IPS-18a (cell line): Measurements from ENCODE around the gene TMEM82.

Source experiments
- H3K27ac ChIP-seq: one replicate; pipeline ENCODE4 v1.5.1; 2013; ENCODE audit warnings: low read length
- H3K27me3 ChIP-seq: one replicate; pipeline ENCODE4 v1.6.1; 2013; ENCODE audit warnings: mild to moderate bottlenecking, low read length; ENCODE audit not compliant: control insufficient read depth, insufficient read depth
- H3K36me3 ChIP-seq: one replicate; pipeline ENCODE4 v1.6.1; 2013; ENCODE audit warnings: low read depth, low read length; ENCODE audit not compliant: control insufficient read depth
- H3K4me1 ChIP-seq: one replicate; pipeline ENCODE4 v1.6.1; 2013; ENCODE audit warnings: low read depth, low read length; ENCODE audit not compliant: control insufficient read depth
- H3K4me3 ChIP-seq: one replicate; pipeline ENCODE4 v1.5.1; 2013; ENCODE audit warnings: low read length
- H3K9ac ChIP-seq: one replicate; pipeline ENCODE4 v1.6.1; 2013; ENCODE audit warnings: mild to moderate bottlenecking, low read length, moderate library complexity
- H3K9me3 ChIP-seq: one replicate; pipeline ENCODE4 v1.6.1; 2013; ENCODE audit warnings: low read depth, low read length; ENCODE audit not compliant: control insufficient read depth

Gene TMEM82

GRCh38 chr1:15706751-15707150 lies 35.5 kb upstream of the TMEM82 start:
- Histone ChIP-seq H3K4me1 (no peaks in the 10 kb centered on the region), H3K27me3 (no peaks in the 10 kb centered on the region), H3K36me3 (no peaks in the 10 kb centered on the region), H3K9ac (no peak overlapping the region), H3K27ac (no peak overlapping the region), H3K4me3 (no peak overlapping the region), H3K9me3 (no peaks in the 10 kb centered on the region)

- H3K36me3 ChIP-seq: no peaks in the 10 kb centered on the region
- no peaks in the 10 kb centered on the region for H3K9me3 ChIP-seq
- H3K9ac ChIP-seq: no peak overlapping the region
Measured at GRCh38 chr1:15707239-15707925, 34.9 kb upstream of the TMEM82 start.

GRCh38 chr1:15708486-15709137 lies 33.7 kb upstream of the TMEM82 start:
- H3K36me3 ChIP-seq: no peaks in the 10 kb centered on the region

More at GRCh38 chr1:15707239-15707925, 34.9 kb upstream of the TMEM82 start:
- no peak overlapping the region for H3K27ac ChIP-seq
- H3K4me3 ChIP-seq: no peak overlapping the region
- H3K27me3 ChIP-seq: no peaks in the 10 kb centered on the region
- no peaks in the 10 kb centered on the region for H3K4me1 ChIP-seq

DNA sequence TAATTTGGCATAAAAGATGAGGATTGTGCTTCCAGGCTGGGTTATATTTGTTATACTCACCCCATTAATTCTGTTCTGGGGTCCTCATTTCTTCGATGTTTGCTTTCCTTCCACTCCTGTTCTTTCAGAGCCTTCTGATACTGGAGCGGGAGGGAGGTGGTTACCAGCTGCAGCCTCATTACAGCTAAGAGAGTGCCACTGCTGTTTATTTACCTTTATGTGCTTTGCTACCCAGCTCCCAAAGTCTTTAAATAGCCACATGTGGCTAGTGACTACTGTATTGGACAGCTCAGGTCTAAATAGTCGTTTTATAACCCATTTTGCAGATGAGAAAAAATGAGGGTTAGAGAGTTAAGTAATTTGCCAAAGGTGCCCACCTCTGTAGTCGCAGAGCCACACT lies 33.1 kb upstream of the TMEM82 start:
- H3K9ac ChIP-seq: no peak overlapping the region
- no peaks in the 10 kb centered on the region for H3K36me3 ChIP-seq

More at GRCh38 chr1:15708486-15709137, 33.7 kb upstream of the TMEM82 start:
- no peak overlapping the region for H3K27ac ChIP-seq
- no peaks in the 10 kb centered on the region for H3K9me3 ChIP-seq
- no peak overlapping the region for H3K9ac ChIP-seq
- no peaks in the 10 kb centered on the region for H3K27me3 ChIP-seq
- no peaks in the 10 kb centered on the region for H3K4me1 ChIP-seq
- no peak overlapping the region for H3K4me3 ChIP-seq

GRCh38 chr1:15712168-15712567 lies 30.1 kb upstream of the TMEM82 start:
- H3K9ac ChIP-seq: no peak overlapping the region
- H3K4me1 ChIP-seq: no peaks in the 10 kb centered on the region
- H3K4me3 ChIP-seq: no peak overlapping the region
- H3K9me3 ChIP-seq: no peaks in the 10 kb centered on the region
- no peaks in the 10 kb centered on the region for H3K27me3 ChIP-seq
- peaks cover 10% of the 10 kb centered on the region for H3K36me3 ChIP-seq
- H3K27ac ChIP-seq: no peak overlapping the region

More for the DNA sequence above, 33.1 kb upstream of the TMEM82 start:
- Histone ChIP-seq H3K27me3 (no peaks in the 10 kb centered on the region), H3K27ac (no peak overlapping the region), H3K9me3 (no peaks in the 10 kb centered on the region), H3K4me1 (no peaks in the 10 kb centered on the region), H3K4me3 (no peak overlapping the region)

GRCh38 chr1:15714406-15715136 lies 27.7 kb upstream of the TMEM82 start:
- H3K9ac ChIP-seq: no peak overlapping the region
- H3K27me3 ChIP-seq: no peaks in the 10 kb centered on the region
- no peak overlapping the region for H3K27ac ChIP-seq
- H3K4me1 ChIP-seq: no peaks in the 10 kb centered on the region
- no peaks in the 10 kb centered on the region for H3K9me3 ChIP-seq
- no peak overlapping the region for H3K4me3 ChIP-seq
- peaks cover 24% of the 10 kb centered on the region for H3K36me3 ChIP-seq

DNA sequence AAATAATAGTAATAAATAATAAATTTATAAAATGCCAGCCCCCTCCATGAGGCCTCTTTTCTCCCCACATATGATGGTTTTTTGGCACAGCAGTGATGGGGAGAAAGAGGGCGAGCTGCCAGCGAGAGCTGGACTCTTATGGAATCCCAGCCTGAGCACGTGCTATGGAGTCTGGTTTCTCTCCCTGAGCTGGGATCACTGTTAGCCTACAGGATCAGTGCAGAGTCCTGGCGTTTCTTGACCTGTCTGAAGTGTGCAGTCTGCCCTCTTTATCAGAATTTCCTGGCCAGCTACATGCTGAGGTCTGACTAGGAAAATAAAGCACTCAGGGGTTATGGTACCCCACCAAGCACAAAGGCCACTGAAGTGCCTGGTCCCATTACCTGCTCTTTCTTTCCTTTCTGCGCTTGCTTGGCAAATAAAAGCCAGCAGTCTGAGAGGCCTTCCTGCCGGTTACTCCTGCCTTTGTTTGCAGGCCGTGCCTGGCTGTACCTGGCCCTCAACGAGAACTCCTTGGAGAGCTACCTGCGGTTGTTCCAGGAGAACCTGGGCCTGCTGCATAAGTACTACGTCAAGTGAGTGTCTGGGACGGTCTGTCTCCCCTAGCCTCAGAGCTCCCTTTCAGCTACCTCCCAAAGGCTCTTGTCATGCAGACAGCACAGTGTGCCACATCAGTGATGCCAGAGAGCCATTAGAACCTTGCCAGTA lies 24.7 kb upstream of the TMEM82 start:
- Histone ChIP-seq H3K9ac (no peak overlapping the region), H3K9me3 (no peaks in the 10 kb centered on the region), H3K4me1 (no peaks in the 10 kb centered on the region), H3K4me3 (no peak overlapping the region), H3K27me3 (no peaks in the 10 kb centered on the region), H3K27ac (no peak overlapping the region), H3K36me3 (peaks cover 24% of the 10 kb centered on the region)

DNA sequence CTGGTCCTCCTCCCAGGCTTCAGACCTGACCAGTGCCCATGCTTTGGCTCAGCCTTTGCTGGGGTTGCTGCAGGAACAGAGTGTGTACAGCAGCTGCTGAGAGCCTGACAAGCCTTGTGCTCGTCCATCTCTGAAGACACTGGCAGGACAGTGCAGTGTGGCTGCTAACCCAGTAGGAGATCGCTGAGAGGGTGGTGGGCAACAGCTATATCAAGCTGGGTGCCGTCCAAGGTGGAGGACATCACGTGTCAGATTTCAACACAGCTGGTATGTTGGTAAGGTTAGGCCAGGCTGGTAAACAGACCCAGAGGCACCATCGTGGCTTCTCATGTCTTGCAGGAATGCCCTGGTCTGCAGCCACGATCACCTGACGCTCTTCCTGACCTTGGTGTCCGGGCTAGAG lies 24.1 kb upstream of the TMEM82 start:
- Histone ChIP-seq H3K27me3 (no peaks in the 10 kb centered on the region), H3K9ac (no peak overlapping the region), H3K9me3 (no peaks in the 10 kb centered on the region), H3K4me3 (no peak overlapping the region), H3K4me1 (no peaks in the 10 kb centered on the region), H3K27ac (no peak overlapping the region), H3K36me3 (peaks cover 24% of the 10 kb centered on the region)

GRCh38 chr1:15719381-15720120 lies 22.7 kb upstream of the TMEM82 start:
- no peak overlapping the region for H3K9ac ChIP-seq
- peaks cover 24% of the 10 kb centered on the region for H3K36me3 ChIP-seq
- H3K4me1 ChIP-seq: no peaks in the 10 kb centered on the region
- no peak overlapping the region for H3K4me3 ChIP-seq
- H3K27ac ChIP-seq: no peak overlapping the region
- H3K9me3 ChIP-seq: no peaks in the 10 kb centered on the region
- H3K27me3 ChIP-seq: no peaks in the 10 kb centered on the region

- Histone ChIP-seq H3K36me3 (peaks cover 32% of the 10 kb centered on the region), H3K9me3 (no peaks in the 10 kb centered on the region), H3K4me1 (no peaks in the 10 kb centered on the region), H3K4me3 (no peak overlapping the region), H3K9ac (no peak overlapping the region), H3K27ac (no peak overlapping the region), H3K27me3 (no peaks in the 10 kb centered on the region)
Measured at GRCh38 chr1:15720861-15721260, 21.4 kb upstream of the TMEM82 start.

DNA sequence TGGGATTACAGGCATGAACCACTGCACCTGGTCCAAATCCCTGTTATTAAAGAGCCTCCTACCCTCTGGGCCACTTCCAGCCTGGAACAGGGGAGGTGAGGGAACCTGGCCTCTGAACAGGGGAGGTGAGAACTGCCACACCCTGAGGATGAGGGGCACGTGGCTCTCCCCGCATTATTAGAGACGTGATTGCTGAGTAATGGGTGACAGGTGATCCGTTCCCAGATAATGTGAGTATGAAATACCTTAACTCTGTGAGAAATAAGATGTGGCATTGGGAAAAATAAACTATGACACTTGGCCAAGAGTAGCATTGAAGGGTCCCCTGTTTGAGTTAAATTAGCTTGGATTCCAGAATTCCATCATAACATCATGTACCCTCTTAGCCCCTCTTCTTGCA lies 19.9 kb upstream of the TMEM82 start:
- no peak overlapping the region for H3K27ac ChIP-seq
- no peak overlapping the region for H3K4me3 ChIP-seq
- H3K9me3 ChIP-seq: no peaks in the 10 kb centered on the region
- H3K4me1 ChIP-seq: no peaks in the 10 kb centered on the region
- H3K36me3 ChIP-seq: peaks cover 30% of the 10 kb centered on the region
- H3K9ac ChIP-seq: no peak overlapping the region
- no peaks in the 10 kb centered on the region for H3K27me3 ChIP-seq
